ENCODE results near the gene ACAA2. TPM values are rescaled to one million over a fixed set of nuclear protein-coding genes. Genes with fewer than 3 reads are reported as not detected.

ACAA2 gene
- total RNA-seq, 2 experiments from 2014 or later: 5.7 to 6.2 TPM

GRCh38 chr18:49827996-49828395 lies 14.7 kb upstream of the ACAA2 start:
- POLR2A ChIA-PET: no interaction called here

DNA sequence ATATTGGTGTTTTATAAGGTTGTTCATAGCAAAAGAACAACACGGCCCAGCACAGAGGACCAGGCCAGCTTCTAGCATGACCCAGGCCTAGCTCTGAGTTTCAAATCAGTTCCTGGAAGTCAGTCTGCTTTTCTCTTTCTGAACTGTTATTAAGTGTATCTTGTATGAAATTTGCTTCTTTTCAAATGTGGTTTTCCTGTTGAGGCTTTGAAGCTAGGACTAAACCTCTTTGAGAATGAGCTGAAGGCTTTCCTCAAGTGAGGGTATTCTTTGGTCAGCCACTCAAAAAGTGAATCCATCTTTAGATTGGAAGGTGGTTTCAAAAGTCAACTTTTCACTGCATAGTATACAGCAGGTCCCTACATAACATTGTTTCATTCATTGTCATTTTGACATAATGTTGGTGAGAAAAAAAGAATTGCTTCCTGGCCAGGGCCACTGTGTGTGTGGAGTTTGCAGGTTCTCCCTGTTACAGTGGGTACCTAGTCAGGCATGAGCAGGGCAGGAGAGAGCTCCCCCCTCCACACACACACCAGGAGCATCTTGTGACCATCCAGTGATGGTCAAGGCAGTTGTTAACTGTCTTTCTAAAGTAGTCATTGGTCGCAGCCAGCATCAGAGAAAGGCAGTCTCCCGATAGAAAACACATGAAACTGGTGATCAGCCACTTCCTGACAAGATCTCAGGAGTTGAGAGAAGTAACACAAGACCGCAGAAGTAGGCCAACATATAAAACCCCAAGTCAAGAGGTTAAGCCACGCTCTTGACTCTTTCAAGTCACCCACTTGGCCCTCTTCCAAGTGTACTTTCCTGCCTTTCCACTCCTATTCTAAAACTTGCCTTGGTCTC lies 6.7 kb upstream of the ACAA2 start:
- ChIA-PET POLR2A (interaction anchor here (0.6 to 1.4 kb wide), 6 partner anchors 9 to 68 kb away, joined by 3 to 5 read pairs (median 3); no protein-coding TSS in a partner anchor), CTCF (no interaction called here)
- peak overlapping the region; percentile 27 to 61 for H3K27ac ChIP-seq (ENCODE audit: low read depth in 1 of 2, low read length in 2 of 2)
- peak overlapping the region; percentile 17 for H3K4me3 ChIP-seq (ENCODE audit: low read length)
- TF ChIP-seq CTCF (IDR thresholded peaks at IDR 0.05): no peak
- no peaks in the 10 kb centered on the region for H3K27me3 ChIP-seq (ENCODE audit: control insufficient read depth in 1 of 2, insufficient read depth in 2 of 2, low read length in 2 of 2)
- H3K36me3 ChIP-seq (ENCODE audit: insufficient read depth, low read length): no peaks in the 10 kb centered on the region
- intact Hi-C loops (cut with DNase I, micrococcal nuclease): loop anchor here in 1 of 2 experiments (5.0 to 10.0 kb wide), 3 partner anchors 333 to 875 kb away; partner anchors contain the start of genes C18orf32, CXXC1 and MBD1
- DNase-seq (peak in 13 of 14 experiments; percentile 10 to 88 (median 39)), ATAC-seq (ENCODE audit: poor library complexity) (peak; percentile 90)
- Mint-ChIP-seq H3K36me3 (ENCODE audit: low read depth) (peaks cover 5% of the 10 kb centered on the region), H3K9me3 (no peaks in the 10 kb centered on the region), H3K27ac (peak overlapping the region; percentile 84), H3K4me3 (peak overlapping the region; percentile 81), H3K27me3 (no peaks in the 10 kb centered on the region), H3K4me1 (ENCODE audit: low read depth) (peaks cover 62% of the 10 kb centered on the region)
- H3K4me1 ChIP-seq (ENCODE audit: insufficient read depth, low read length): peaks cover 40% of the 10 kb centered on the region
- no peaks in the 10 kb centered on the region for H3K9me3 ChIP-seq (ENCODE audit: control insufficient read depth in 1 of 2, insufficient read depth in 1 of 2, low read length in 2 of 2)

More at GRCh38 chr18:49827996-49828395, 14.7 kb upstream of the ACAA2 start:
- Histone ChIP-seq H3K36me3 (ENCODE audit: insufficient read depth, low read length) (no peaks in the 10 kb centered on the region), H3K9me3 (ENCODE audit: control insufficient read depth in 1 of 2, insufficient read depth in 1 of 2, low read length in 2 of 2) (peaks cover 0 to 8% of the 10 kb centered on the region in 2 experiments), H3K27ac (ENCODE audit: low read depth in 1 of 2, low read length in 2 of 2) (no peak overlapping the region), H3K4me3 (ENCODE audit: low read length) (no peak overlapping the region), H3K27me3 (ENCODE audit: control insufficient read depth in 1 of 2, insufficient read depth in 2 of 2, low read length in 2 of 2) (no peaks in the 10 kb centered on the region), H3K4me1 (ENCODE audit: insufficient read depth, low read length) (no peaks in the 10 kb centered on the region)
- no peaks in the 10 kb centered on the region for H3K4me1 Mint-ChIP-seq (ENCODE audit: low read depth)
- H3K27ac Mint-ChIP-seq: no peak overlapping the region
- ATAC-seq (ENCODE audit: poor library complexity) (no peak), DNase-seq (no peak)
- H3K4me3 Mint-ChIP-seq: no peak overlapping the region
- TF ChIP-seq CTCF (IDR thresholded peaks at IDR 0.05): no peak
- CTCF ChIA-PET: no interaction called here
- H3K36me3 Mint-ChIP-seq (ENCODE audit: low read depth): peaks cover 5% of the 10 kb centered on the region
- intact Hi-C loops (cut with DNase I, micrococcal nuclease): no loop called here
- H3K9me3 Mint-ChIP-seq: peaks cover 11% of the 10 kb centered on the region
- H3K27me3 Mint-ChIP-seq: no peaks in the 10 kb centered on the region

DNA sequence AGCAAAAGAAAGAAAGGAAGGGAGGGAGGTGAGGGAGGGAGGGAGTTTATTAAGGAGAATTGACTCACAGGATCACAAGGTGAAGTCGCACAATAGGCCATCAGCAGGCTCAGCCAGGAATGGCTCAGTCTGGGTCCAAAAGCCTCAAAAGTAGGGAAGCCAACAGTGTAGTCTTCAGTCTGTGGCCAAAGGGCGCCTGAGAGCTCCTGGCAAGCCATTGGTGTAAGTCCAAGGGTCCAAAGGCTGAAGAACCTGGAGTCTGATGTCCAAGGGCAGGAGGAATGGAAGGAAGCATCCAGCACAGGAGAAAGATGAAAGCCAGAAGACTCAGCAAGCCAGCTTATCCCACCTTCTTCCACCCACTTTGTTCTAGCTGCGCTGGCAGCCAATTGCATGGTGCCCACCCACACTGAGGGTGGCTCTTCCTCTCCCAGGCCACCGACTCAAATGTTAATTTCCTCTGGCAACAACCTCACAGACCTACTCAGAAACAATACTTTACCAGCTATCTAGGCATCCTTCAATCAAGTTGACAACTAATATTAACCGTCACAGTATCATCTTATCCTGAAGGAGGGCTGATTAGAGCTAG lies 5.8 kb upstream of the ACAA2 start:
- no peaks in the 10 kb centered on the region for H3K27me3 Mint-ChIP-seq
- no peak for TF ChIP-seq CTCF (IDR thresholded peaks at IDR 0.05)
- CTCF ChIA-PET: no interaction called here
- POLR2A ChIA-PET: interaction anchor here (0.6 to 1.1 kb wide), 4 partner anchors 8 to 35 kb away, joined by 3 to 5 read pairs (median 3); no protein-coding TSS in a partner anchor
- H3K9me3 Mint-ChIP-seq: no peaks in the 10 kb centered on the region
- intact Hi-C loops (cut with DNase I, micrococcal nuclease): loop anchor here in 1 of 2 experiments (5.0 to 10.0 kb wide), 3 partner anchors 332 to 874 kb away; partner anchors contain the start of genes C18orf32, CXXC1 and MBD1
- H3K4me1 Mint-ChIP-seq (ENCODE audit: low read depth): peaks cover 70% of the 10 kb centered on the region
- H3K4me3 ChIP-seq (ENCODE audit: low read length): no peak overlapping the region
- H3K4me1 ChIP-seq (ENCODE audit: insufficient read depth, low read length): peaks cover 47% of the 10 kb centered on the region
- H3K9me3 ChIP-seq (ENCODE audit: control insufficient read depth in 1 of 2, insufficient read depth in 1 of 2, low read length in 2 of 2): no peaks in the 10 kb centered on the region
- H3K36me3 ChIP-seq (ENCODE audit: insufficient read depth, low read length): no peaks in the 10 kb centered on the region
- ATAC-seq (ENCODE audit: poor library complexity) (no peak), DNase-seq (no peak)
- no peaks in the 10 kb centered on the region for H3K27me3 ChIP-seq (ENCODE audit: control insufficient read depth in 1 of 2, insufficient read depth in 2 of 2, low read length in 2 of 2)
- H3K27ac Mint-ChIP-seq: peak overlapping the region; percentile 84
- peak overlapping the region in 1 of 2 donors; percentile 27 for H3K27ac ChIP-seq (ENCODE audit: low read depth in 1 of 2, low read length in 2 of 2)
- H3K36me3 Mint-ChIP-seq (ENCODE audit: low read depth): peaks cover under 1% of the 10 kb centered on the region
- H3K4me3 Mint-ChIP-seq: peak overlapping the region; percentile 81
